Thoracic aorta (tissue), 2 donors: ENCODE results near the gene STXBP2. TPM values are rescaled to one million over a fixed set of nuclear protein-coding genes. Genes with fewer than 3 reads are reported as not detected.
A peak's percentile ranks its signal among the peaks of the same experiment; 100 is the strongest.

Experiments
- ATAC-seq: fragments of 150-250 bp; one replicate; pipeline ENCODE4 v1.8.0; 2017; ENCODE audit warnings: low read depth; ENCODE audit not compliant: insufficient number of reproducible peaks, low FRiP score
- DNase-seq: peaks from one replicate; pipeline ENCODE4 v3.0.0-alpha.2; 2020; ENCODE audit warnings: low spot score
- H3K27ac ChIP-seq, 2 donors: fragments of 200-600 bp; sonication (generic); 1 replicate in 1 of 2; 2 replicates in 1 of 2; pipeline ENCODE4 v1.5.1; 2016; ENCODE audit warnings: mild to moderate bottlenecking in 2 of 2, moderate library complexity in 2 of 2
- H3K27me3 ChIP-seq: fragments of 200-600 bp; sonication (generic); replicated peaks from 2 replicates; pipeline ENCODE4 v1.6.0; 2016; ENCODE audit warnings: mild to moderate bottlenecking; ENCODE audit not compliant: insufficient read depth
- H3K36me3 ChIP-seq: fragments of 200-600 bp; sonication (generic); one replicate; pipeline ENCODE4 v1.5.1; 2016
- H3K4me1 ChIP-seq, 2 donors: fragments of 200-600 bp; sonication (generic); 1 replicate in 1 of 2; 2 replicates in 1 of 2; pipeline versions ENCODE4 v1.5.1 to v1.6.0; 2016; ENCODE audit warnings: low read depth in 2 of 2, mild to moderate bottlenecking in 1 of 2; ENCODE audit not compliant: control insufficient read depth in 1 of 2
- H3K4me3 ChIP-seq: fragments of 200-600 bp; sonication (generic); 2 replicates; pipeline ENCODE4 v1.5.1; 2016; ENCODE audit warnings: mild to moderate bottlenecking
- H3K9me3 ChIP-seq: fragments of 200-600 bp; sonication (generic); 2 replicates; pipeline ENCODE4 v1.5.1; 2016
- CTCF ChIP-seq: fragments of 200-600 bp; sonication (generic); IDR thresholded peaks from one replicate; pipeline ENCODE4 v1.5.1; 2019; ENCODE audit warnings: antibody characterized with exemption
- total RNA-seq, 2 donors: library from RNA; depleted of rRNA; stranded (reverse); fragments of >200 nt; gene quantifications; one replicate each; pipeline versions ENCODE4 v1.1.0 to v1.2.3, GENCODE V29; 2016

Gene STXBP2
- total RNA-seq, 2 donors from 2014 or later = 20.2 to 23.4 TPM

GRCh38 chr19:7632340-7633203 is 4.3 kb upstream of the STXBP2 start:
- TF ChIP-seq CTCF = no peak
- DNase-seq (no peak), ATAC-seq (no peak)
- no peaks in the 10 kb centered on the region for H3K9me3 ChIP-seq
- no peaks in the 10 kb centered on the region for H3K36me3 ChIP-seq
- H3K4me1 ChIP-seq = peaks cover 22 to 27% of the 10 kb centered on the region in 2 donors
- H3K4me3 ChIP-seq = no peak overlapping the region
- H3K27ac ChIP-seq = no peak overlapping the region
- H3K27me3 ChIP-seq = no peaks in the 10 kb centered on the region

GRCh38 chr19:7633698-7634097 is 3.2 kb upstream of the STXBP2 start, which contains the start of gene PCP2:
Gene PCP2 (minus strand): TSS chr19:7633719. CDS start chr19:7633457, 262 bp downstream.
- DNase-seq = no peak
- no peak within 1 kb of the TSS for H3K27ac ChIP-seq
- no peak for ATAC-seq
- H3K4me1 ChIP-seq = peaks cover 11 to 16% of the 10 kb centered on the region in 2 donors
- H3K36me3 ChIP-seq = no peaks in the 10 kb centered on the region
- no peaks in the 10 kb centered on the region for H3K27me3 ChIP-seq
- H3K9me3 ChIP-seq = no peaks in the 10 kb centered on the region
- TF ChIP-seq CTCF = no peak
- H3K4me3 ChIP-seq = no peak within 1 kb of the TSS

- Histone ChIP-seq H3K36me3 (no peaks in the 10 kb centered on the region), H3K27ac (no peak overlapping the region), H3K4me1 (peaks cover 4% of the 10 kb centered on the region in 2 donors), H3K27me3 (no peaks in the 10 kb centered on the region), H3K4me3 (no peak overlapping the region), H3K9me3 (no peaks in the 10 kb centered on the region)
- no peak for DNase-seq
- no peak for TF ChIP-seq CTCF
- no peak for ATAC-seq
These were observed 1.2 kb upstream of the STXBP2 start for GRCh38 chr19:7635670-7636069.

GRCh38 chr19:7636317-7636690 is 606 bp upstream of the STXBP2 start:
- ATAC-seq (no peak), DNase-seq (no peak)
- H3K36me3 ChIP-seq = no peaks in the 10 kb centered on the region
- no peaks in the 10 kb centered on the region for H3K27me3 ChIP-seq
- peak overlapping the region; percentile 65 for H3K4me3 ChIP-seq
- no peaks in the 10 kb centered on the region for H3K4me1 ChIP-seq
- TF ChIP-seq CTCF = no peak
- H3K9me3 ChIP-seq = no peaks in the 10 kb centered on the region
- H3K27ac ChIP-seq = no peak overlapping the region

GRCh38 chr19:7637374-7638256 is 705 bp downstream of the STXBP2 start:
- no peak for DNase-seq
- no peak for ATAC-seq
- H3K27ac ChIP-seq = peak overlapping the region in 1 of 2 donors; percentile 8
- H3K27me3 ChIP-seq = no peaks in the 10 kb centered on the region
- H3K4me3 ChIP-seq = peak overlapping the region; percentile 65
- H3K4me1 ChIP-seq = no peaks in the 10 kb centered on the region
- H3K9me3 ChIP-seq = no peaks in the 10 kb centered on the region
- no peak for TF ChIP-seq CTCF
- H3K36me3 ChIP-seq = no peaks in the 10 kb centered on the region
